GM18873 (cell line): ENCODE results near the gene LIN37.

ENCODE experiments used
- ATAC-seq: cut with Tn5 transposase; IDR thresholded peaks from one replicate; pipeline ENCODE4 v1.9.1; 2021; ENCODE audit warnings: mild to moderate bottlenecking, moderate library complexity, moderate number of reproducible peaks; ENCODE audit not compliant: unreplicated experiment, low FRiP score

Gene LIN37

DNA sequence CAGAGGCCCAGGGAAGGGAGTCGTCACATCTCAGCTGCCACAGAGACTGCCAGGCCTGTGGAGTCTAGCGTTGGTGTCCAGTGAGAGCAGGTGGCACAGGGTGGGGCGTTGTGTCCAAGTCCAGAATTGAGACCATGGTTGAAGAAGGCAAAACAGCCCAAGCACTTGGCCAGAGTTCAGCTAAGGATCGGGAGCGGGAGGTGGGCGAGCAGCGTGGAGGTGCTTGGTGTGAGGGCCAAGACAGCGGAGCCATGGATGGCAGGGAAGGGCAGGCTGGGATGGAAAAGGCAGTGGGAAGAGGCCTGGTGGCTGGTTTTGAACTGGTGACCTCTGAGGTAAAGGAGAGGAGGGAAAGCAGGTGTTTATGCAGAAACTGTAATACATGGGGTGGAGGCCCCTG is 14.1 kb upstream of the LIN37 start:
- no peak for ATAC-seq

DNA sequence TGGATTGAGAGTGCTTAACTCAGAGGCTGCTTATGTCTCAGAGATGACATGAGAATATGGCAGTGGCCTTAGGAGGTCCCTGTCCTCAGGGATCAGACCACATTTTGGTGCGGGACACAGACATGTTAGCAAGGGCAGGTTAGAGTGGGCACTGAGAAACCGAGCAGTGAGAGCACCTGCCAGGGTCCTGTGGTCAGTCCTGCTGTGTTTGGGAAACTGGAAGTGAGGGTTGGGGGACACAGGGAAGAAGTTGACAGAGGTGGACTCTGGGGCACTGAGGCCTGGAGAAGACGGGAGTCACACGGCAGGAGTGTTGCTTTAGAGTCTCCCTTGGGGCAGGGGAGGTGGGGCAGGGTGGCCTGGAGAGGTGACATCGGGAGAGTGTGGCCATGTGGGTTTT is 13.5 kb upstream of the LIN37 start:
- no peak for ATAC-seq

DNA sequence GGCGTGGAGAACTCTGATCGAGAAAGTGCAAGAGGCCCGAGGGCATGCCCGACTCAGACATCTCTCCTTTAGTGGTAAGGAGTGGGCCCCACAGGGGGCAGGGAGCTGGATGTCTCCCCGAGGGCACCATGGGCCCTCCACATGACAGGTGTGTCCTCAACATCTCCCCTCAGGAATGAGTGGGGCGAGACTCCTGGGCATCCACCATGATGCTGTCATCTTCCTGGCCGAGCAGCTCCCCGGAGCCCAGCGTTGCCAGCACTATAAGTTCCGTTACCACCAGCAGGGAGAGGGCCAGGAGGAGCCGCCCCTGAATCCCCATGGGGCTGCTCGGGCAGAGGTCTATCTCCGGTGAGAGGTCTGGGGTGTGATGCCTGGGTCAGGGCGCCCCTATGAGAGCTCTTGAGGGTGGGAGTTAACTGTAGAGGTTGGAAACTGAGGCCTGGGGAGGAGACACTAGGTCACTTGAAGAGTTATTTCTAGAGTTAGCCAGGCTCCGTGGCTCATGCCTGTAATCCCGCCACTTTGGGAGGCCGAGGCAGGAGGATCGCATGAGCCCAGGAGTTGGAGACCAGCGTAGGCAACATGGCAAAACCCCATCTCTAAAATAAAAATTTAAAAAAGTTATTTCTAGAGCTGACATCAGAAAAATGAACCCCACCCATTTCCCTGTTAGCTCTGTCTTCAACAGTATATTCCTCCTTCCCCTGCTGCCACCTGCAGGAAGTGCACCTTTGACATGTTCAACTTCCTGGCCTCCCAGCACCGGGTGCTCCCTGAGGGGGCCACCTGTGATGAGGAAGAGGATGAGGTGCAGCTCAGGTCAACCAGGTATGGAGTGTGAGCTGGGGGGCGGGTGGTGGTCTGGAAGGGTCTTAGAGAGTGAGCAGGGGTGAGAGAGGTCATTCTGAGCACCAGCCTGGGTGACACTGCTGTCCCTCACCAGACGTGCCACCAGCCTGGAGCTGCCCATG is 11.2 kb upstream of the LIN37 start:
- ATAC-seq, result no peak

DNA sequence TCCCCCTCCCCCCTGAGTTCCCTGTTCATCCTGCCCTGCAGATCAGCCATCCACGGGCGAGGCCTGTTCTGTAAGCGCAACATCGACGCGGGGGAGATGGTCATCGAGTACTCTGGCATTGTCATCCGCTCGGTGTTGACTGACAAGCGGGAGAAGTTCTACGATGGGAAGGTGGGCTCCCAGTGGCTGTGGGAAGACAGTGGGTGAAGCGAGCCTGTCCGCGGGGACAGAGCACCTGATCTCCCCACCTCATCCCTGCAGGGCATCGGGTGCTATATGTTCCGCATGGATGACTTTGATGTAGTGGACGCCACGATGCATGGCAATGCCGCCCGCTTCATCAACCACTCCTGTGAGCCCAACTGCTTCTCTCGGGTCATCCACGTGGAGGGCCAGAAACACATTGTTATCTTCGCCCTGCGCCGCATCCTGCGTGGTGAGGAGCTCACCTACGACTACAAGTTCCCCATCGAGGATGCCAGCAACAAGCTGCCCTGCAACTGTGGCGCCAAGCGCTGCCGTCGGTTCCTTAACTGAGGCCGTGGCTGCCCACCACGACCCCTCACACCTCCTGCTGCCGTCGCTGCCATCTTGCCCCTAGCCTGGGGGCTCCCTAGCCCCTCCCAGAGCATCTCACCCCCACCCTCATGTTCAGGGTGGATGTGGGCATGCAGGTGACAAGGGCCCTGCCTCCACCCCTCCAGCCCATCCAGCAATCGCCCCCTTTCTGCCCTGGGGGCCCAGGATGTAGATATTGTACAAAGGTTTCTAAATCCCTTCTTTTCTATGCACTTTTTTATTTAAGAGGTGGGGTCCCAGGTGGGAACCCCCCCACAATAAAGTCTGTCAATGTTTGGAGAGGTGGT is 10.1 kb upstream of the LIN37 start:
- ATAC-seq, result no peak

DNA sequence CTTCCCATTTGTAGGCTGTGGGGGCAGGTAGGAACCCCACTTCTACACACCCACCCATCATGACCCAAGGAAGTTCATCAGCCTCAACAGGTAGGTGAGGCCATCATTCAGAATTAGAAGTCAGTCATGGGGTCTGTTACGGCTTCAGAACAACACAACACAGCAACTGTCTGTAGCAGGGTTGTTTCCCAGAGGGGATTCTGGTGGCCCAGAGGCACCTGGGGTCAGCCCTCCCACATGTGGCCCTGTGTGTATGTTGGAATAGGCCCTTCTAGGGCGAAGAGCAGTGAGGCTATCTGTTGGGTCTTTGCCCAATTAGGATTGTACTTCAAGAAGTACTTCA is 9.5 kb upstream of the LIN37 start:
- ATAC-seq, result no peak

DNA sequence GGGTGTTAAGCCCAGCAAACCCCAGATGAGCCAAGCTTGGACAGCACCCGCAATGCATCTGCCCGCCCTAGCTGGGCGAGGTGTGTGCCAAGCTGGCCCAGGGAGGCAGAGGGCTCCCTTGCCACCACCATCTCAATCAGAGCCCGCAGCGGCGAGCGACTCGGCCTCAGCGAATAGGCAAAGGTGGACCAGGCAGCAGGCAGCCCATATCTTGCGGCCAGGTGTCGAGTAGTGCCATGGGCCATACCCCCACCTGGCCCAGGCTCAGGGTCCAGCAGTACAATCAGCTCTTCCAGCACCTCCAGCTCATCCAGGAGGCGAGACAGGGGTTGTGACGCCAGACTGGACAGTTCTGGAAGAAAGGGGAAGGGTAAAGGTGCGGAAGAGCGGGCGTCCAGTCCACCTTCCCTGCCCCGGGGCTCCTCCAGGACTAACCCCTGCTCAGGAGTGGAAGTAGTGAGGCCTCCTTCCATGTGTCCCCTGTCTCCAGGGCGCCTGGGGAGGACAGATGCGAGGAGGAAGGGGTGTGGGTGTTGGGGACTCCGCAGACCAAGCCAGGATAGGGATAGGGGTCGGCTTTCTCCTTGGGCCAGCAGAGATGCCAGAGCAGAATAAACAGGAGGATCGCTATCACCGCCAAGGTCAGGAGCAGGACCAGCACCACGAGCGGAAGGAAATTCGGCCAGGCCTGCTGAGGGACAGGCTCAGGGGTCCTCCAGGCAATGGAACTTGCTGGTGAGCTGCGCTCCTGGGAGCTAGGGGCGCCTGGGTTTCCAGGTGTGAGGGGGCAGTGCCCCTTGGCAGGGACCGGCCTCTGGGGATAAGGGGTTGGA is 8.9 kb upstream of the LIN37 start:
- no peak for ATAC-seq

DNA sequence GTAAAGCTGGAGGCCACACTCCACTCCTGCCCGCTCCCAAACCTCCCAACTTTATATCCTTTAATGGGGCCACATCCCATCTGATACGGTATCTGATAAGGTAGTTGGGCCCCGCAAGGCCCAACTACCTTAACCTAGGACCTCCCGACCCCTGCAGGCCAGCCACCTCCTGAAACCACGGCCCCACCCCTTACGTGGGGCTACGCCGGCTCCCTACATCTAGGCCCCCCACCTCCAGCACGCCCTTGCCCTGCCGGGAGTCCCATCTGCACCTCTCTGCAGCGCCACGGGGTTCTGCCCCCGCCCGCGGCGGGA is 8.3 kb upstream of the LIN37 start:
- no peak for ATAC-seq

DNA sequence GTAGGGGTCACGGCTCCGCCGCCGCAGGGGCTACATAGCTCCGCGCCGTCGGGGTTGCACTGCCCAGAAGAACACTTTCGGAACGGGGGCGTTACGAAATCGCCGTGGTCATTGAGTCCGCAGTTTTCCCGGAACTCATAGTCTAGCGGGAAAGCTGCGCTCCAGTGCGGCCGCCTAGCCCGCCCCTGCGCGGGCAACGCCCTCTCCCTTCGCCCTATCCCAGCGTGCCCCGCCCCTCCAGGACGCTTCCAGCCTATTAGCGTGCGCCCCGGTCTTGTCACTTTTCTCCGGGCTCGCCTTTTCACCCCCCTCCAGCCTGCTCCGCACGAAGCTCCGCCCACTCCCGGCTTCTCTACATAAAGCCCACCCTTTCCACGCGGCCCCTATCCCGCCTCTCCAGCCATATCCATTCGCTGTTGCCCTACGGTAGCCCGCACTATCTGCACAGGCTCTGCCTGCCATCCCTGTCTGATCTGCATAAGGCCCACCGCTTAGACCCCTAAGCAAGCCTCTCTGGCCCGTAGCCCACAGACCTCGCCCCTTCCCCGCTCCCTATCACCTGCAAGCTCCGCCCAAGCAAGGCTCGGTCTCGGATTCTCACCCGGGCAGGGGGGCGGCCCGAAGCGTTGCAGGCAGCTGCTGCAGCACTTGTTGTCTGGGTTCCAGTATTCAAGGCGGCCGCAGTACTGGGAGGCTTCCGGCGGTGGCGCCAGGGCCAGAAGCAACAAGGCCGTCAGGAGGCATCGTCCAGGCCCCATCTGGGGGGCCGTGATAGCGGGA is 7.8 kb upstream of the LIN37 start:
- ATAC-seq, result peak; percentile 40

DNA sequence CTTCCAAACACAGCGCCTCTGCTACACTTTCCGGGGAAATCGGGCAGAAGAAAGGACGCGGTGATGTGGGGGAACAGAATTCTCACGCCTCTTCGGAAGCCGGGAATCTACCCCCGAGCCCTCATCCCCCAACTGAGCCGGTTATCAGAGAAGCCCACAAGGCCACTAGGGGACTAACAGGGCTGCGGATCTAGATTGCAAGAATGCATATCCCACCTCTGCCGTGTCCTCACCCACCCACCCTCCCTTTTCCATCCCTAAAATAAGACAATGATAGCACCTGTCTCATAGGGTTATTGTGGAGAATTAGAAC is 7.2 kb upstream of the LIN37 start:
- no peak for ATAC-seq

DNA sequence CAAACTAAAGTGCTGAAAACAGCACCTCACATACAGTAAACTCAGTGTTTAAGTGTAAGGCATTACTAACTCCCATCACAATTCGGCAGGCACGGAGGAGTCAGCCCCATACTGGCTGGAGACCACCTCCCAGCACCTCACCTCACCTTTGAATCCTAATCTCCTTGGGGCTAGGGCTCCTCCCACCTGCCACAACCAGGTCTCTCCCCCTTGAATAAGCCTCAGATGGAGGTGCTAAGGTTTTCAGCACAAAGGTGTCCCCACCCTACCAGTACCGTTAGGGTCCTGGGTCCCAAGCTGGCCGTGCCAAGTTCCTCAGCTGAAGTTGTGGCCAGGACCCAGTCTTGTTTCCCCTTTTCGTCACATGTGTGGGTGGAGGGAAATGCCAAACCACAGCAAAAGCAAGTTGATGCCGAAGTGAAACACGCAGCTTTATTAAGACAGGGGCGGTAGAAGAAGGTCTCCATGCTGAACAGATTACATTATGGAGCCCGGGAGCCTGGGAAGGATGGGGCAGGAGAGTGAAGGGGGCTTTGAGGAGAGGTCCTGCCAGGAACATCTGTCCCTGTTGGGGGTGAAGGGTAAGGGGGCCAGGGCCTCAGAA is 6.2 kb upstream of the LIN37 start, which contains the start of gene IGFLR1:
Gene IGFLR1 (minus strand): TSS at position 332 of the 604 bp plus-strand sequence. CDS start 1,272 bp downstream, outside the sequence.
- no peak for ATAC-seq

DNA sequence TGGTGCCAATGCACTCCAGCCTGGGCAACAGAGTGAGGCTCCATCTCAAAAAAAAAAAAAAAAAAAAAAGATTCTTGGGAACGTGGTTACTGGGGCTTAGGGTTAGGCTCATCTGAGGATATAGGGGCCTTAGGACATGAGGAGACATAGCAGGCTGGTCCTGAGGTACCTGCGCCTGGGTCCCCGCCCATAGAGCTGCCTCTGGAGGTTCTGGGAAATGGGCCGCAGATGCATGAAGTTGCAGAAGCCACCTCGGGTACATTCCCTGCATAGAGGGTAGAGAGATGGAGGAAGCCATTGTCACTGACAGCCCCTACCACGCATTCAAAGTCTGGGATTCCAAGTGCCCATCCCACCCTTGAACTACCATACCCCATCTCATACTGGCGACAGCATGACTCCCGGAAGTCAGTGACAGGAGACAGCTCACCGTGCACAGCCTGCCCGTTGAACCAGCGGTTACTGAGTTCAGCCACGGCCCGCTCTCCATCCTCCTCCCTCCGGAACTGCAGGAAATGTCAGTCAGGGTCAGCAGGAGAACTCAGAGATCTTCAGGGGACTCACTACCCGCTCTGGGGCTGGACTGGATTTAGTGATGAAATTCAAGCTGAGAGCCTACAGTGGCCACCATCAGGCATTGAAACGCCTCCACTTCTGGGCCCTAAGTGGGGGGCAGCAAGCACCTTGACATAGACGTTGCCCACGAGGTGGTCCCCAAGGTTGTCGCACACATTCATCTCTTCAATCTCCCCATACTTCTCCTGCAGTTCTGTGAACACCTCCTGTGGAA is 4.5 kb upstream of the LIN37 start:
- no peak for ATAC-seq

DNA sequence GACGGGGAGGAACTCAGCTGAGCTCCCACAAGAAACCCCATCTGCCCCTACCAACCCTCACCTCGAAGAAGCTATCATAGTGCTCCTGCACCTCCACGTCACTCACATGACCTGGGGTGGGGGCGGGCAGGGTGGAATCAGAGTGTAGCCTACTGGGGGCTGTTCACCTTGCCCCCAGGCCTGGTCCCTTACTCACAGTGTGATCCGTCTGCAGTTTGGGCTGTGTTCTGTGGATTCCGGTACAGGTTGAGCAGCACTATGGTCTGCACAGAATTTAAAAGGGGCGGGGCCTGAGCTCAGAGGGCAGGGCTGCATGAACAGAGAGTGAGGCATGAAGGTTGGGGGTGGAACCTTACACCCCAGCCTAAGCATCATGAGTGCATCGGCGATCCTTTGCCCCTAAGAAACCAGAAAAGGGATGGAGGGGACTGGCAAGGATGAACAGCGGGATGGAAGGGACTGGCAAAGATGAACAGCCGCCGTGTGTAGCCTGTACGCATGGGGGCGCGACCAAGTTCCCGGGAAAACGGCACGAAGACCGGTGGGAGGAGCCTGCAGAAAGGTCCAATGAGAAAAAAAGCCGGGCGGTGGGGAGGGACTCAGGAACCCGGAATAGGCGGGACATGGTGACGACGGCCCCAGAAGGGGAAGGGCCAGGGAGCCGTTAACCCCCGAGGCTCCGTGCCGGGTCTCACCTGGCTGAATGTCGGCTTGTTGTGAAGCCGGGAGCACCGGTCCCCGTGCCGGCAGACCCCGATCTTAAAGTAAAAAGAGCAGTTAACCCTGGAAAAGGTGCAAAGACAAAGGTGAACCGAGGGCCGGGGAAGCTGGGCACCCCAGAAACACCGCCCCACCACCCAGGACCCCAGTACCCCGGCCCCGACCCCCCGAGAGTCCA is 3.7 kb upstream of the LIN37 start:
- no peak for ATAC-seq

DNA sequence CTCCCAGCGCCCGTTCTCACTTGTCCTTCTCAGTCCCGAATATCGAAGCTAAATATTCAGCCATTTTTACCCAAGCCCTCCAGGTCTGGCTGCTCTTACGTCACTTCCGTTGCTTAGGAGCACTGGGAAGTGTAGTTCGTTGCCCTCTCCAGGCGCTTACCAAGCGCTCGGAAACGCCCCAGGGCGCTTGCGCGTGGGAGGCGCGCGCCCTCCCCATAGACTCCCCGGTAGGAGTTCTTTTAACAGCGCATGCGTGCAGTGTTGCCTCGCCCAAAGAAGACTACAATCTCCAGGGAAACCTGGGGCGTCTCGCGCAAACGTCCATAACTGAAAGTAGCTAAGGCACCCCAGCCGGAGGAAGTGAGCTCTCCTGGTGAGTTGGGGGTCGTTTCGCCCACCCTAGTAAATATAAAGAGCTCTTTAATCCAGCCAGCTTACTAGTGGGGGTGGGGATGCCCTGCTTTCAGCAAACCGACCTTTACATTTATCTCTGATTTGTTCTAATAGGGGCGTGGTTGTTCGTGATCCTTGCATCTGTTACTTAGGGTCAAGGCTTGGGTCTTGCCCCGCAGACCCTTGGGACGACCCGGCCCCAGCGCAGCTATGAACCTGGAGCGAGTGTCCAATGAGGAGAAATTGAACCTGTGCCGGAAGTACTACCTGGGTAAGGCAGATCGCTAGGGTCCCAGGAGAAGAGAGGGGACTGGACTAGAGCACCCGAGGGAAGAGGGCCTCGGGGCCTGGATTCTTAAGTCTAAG is 2.9 kb upstream of the LIN37 start, which contains the start of the genes PSENEN and U2AF1L4:
Gene PSENEN (plus strand): TSS at position 324 of the 759 bp plus-strand sequence. CDS start 280 bp downstream, at position 604.
Gene U2AF1L4 (minus strand): TSS at position 91 of the 759 bp plus-strand sequence. CDS start 27 bp downstream, at position 64.
- ATAC-seq, result peak; percentile 37

DNA sequence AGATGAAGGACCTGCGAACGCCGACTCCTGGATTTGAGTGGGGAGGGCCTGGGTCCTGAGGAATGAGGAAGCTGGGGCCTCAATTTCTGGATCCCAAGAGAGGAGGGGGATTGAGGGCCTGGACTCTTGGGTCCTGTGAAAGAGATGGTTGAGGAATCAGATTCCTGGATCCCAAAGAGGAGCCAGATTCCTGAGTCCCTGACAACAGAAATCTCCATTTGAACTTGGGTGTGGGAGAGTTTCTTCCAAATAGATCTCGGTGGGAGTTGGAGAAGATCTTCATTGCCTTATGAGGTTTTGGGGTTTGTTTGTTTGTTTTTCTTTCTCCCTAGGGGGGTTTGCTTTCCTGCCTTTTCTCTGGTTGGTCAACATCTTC is 2.3 kb upstream of the LIN37 start:
- ATAC-seq, result no peak

DNA sequence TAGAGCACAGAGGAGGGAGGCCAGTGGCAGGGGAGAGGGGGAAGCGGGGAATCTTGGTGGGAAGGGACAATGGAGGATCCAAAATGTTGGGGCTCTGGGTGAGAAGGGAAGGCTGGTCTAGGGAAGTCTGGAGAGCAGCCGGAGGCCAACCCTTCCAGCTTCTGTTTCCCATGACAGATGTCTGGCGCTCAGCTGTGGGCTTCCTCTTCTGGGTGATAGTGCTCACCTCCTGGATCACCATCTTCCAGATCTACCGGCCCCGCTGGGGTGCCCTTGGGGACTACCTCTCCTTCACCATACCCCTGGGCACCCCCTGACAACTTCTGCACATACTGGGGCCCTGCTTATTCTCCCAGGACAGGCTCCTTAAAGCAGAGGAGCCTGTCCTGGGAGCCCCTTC is 1.8 kb upstream of the LIN37 start:
- no peak for ATAC-seq

DNA sequence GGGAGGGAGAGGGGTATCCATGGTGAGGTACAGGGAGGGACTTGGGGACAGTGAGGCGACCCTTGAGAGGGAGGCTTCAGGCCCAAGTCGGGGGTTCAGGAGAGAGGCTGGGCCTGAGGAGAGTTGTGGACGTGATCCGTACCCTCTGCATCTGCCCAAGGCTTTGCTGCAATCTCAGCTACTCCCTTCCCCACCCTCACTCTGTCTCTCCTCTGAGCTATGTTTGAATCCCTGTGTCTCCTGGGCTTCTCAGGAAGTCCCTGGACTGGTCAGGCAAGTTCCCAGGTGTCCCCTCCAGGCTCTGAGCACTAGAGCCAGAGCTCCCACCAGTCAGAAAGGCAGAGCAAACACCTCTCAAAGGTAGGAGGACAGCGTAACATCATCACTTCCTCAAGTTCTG is 1.8 kb downstream of the LIN37 start:
- no peak for ATAC-seq
